B cell (primary cell): Measurements from ENCODE around the gene CCNDBP1. TPM values are rescaled to one million over a fixed set of nuclear protein-coding genes. Genes with fewer than 3 reads are reported as not detected.
"Not testable (repeated sequence)": the region's sequence is repeated elsewhere in the genome, so short reads cannot be mapped to it uniquely, and the experiment has no call there.

Experiments
- ATAC-seq: fragments of 200-7000 bp; cut with Tn5 transposase; one replicate; pipeline ENCODE4 v1.10.0; 2021; ENCODE audit warnings: low read depth, mild to moderate bottlenecking, moderate number of reproducible peaks, moderate library complexity
- CTCF ChIA-PET: fragments of 350-600 bp; sonication (Branson Sonifier 250); formaldehyde crosslinking; loops from one replicate; lab custom pipeline; 2021; ENCODE audit warnings: antibody characterized with exemption, inconsistent platforms; lab: Charles Lee
- POLR2A ChIA-PET: fragments of 350-600 bp; sonication (Branson Sonifier 250); formaldehyde crosslinking; loops from one replicate; lab custom pipeline; 2021; ENCODE audit warnings: antibody characterized with exemption; lab: Charles Lee
- DNase-seq: peaks from one replicate; pipeline ENCODE4 v3.0.0; 2013
- H2AFZ ChIP-seq: 2 replicates; pipeline ENCODE4 v1.6.1; 2012; ENCODE audit warnings: mild to moderate bottlenecking, low read depth, low read length; ENCODE audit not compliant: insufficient read depth, poor library complexity, severe bottlenecking
- H3K27ac ChIP-seq, 2 donors: 1 replicate in 1 of 2; 2 replicates in 1 of 2; pipeline ENCODE4 v1.5.1; 2012 to 2013; ENCODE audit warnings: low read length in 2 of 2, mild to moderate bottlenecking in 2 of 2, moderate library complexity in 1 of 2
- H3K27me3 ChIP-seq, 4 experiments: fragments of 200-600 bp in 1 of 4; sonication (generic) in 1 of 4; replicated peaks in 1 of 4; 1 replicate in 2 of 4; 2 replicates in 2 of 4; pipeline versions ENCODE4 v1.6.1 to v1.7.0; 2013 to 2016; ENCODE audit warnings: low read length in 3 of 4, mild to moderate bottlenecking in 2 of 4, mixed read lengths in 1 of 4, moderate library complexity in 1 of 4; ENCODE audit not compliant: insufficient read depth in 4 of 4, control insufficient read depth in 3 of 4; ENCODE audit errors: control extremely low read depth in 1 of 4
- H3K36me3 ChIP-seq, 2 experiments: replicated peaks in 1 of 2; 1 replicate in 1 of 2; 2 replicates in 1 of 2; pipeline versions ENCODE4 v1.6.1 to v1.7.1; 2013; ENCODE audit warnings: low read length in 1 of 2; ENCODE audit not compliant: insufficient read depth in 2 of 2, control insufficient read depth in 1 of 2; ENCODE audit errors: control extremely low read depth in 1 of 2, extremely low read depth in 1 of 2
- H3K4me1 ChIP-seq, 2 donors: fragments of 200-600 bp in 1 of 2; sonication (generic) in 1 of 2; 1 replicate in 1 of 2; 2 replicates in 1 of 2; pipeline versions ENCODE4 v1.5.1 to v1.6.1; 2013 to 2017; ENCODE audit warnings: low read length in 2 of 2; ENCODE audit not compliant: control insufficient read depth in 2 of 2, insufficient read depth in 2 of 2
- H3K4me2 ChIP-seq: replicated peaks from 2 replicates; pipeline ENCODE3; 2012; ENCODE audit warnings: mild to moderate bottlenecking, low read depth, low read length; ENCODE audit not compliant: poor library complexity, severe bottlenecking
- H3K4me3 ChIP-seq, 5 experiments: fragments of 200-600 bp in 1 of 5; sonication (generic) in 1 of 5; 1 replicate in 3 of 5; 2 replicates in 2 of 5; pipeline versions ENCODE4 v1.5.1 to v1.7.0; 2011 to 2016; ENCODE audit warnings: low read length in 4 of 5, mild to moderate bottlenecking in 4 of 5, low read depth in 2 of 5, control low read depth in 1 of 5, moderate library complexity in 1 of 5; ENCODE audit not compliant: insufficient read depth in 1 of 5; ENCODE audit errors: control extremely low read depth in 1 of 5, extremely low read depth in 1 of 5
- H3K79me2 ChIP-seq: fragments of 200-600 bp; sonication (generic); one replicate; pipeline ENCODE4 v1.6.0; 2016; ENCODE audit warnings: low read length; ENCODE audit not compliant: control insufficient read depth, insufficient read depth
- H3K9ac ChIP-seq: fragments of 200-600 bp; sonication (generic); 2 replicates; pipeline ENCODE4 v1.6.1; 2017; ENCODE audit warnings: mild to moderate bottlenecking, low read length, moderate library complexity
- H3K9me3 ChIP-seq, 3 donors: one replicate each; pipeline versions ENCODE4 v1.6.1 to v1.7.1; 2013; ENCODE audit warnings: low read length in 2 of 3; ENCODE audit not compliant: control insufficient read depth in 2 of 3, insufficient read depth in 1 of 3; ENCODE audit errors: control extremely low read depth in 1 of 3
- H4K20me1 ChIP-seq: 2 replicates; pipeline ENCODE4 v1.6.0; 2012; ENCODE audit warnings: mild to moderate bottlenecking, low read length; ENCODE audit not compliant: insufficient read depth, control insufficient read depth, poor library complexity, severe bottlenecking
- H3K27ac Mint-ChIP-seq: one replicate; pipeline ENCODE4 v1.8.0; 2021; ENCODE audit warnings: mixed read lengths
- H3K27me3 Mint-ChIP-seq: one replicate; pipeline ENCODE4 v1.8.0; 2021; ENCODE audit warnings: mixed read lengths
- H3K4me1 Mint-ChIP-seq: one replicate; pipeline ENCODE4 v1.8.0; 2021; ENCODE audit warnings: mixed read lengths
- H3K4me3 Mint-ChIP-seq: one replicate; pipeline ENCODE4 v1.8.0; 2021; ENCODE audit warnings: mixed read lengths
- H3K9me3 Mint-ChIP-seq: one replicate; pipeline ENCODE4 v1.8.0; 2022; ENCODE audit warnings: mixed read lengths; ENCODE audit not compliant: insufficient read depth
- CTCF ChIP-seq: fragments of 200-600 bp; IDR thresholded peaks from one replicate; pipeline ENCODE4 v1.8.0; 2022; ENCODE audit warnings: antibody characterized with exemption, mild to moderate bottlenecking
- EZH2 ChIP-seq: IDR thresholded peaks from 2 replicates; pipeline ENCODE4 v1.6.1; 2012; ENCODE audit warnings: borderline replicate concordance, low read depth, mild to moderate bottlenecking, moderate library complexity, low read length; ENCODE audit not compliant: insufficient read depth, poor library complexity, severe bottlenecking
- WGBS: methylation state at CpG from one replicate; pipeline ENCODE4 v1.1.5; 2013; ENCODE audit warnings: missing lambda C conversion rate; ENCODE audit not compliant: insufficient coverage; 5-methylcytosine and 5-hydroxymethylcytosine counted together
- intact Hi-C: fragments of 100-400 bp; cut with micrococcal nuclease; formaldehyde crosslinking; loops from one replicate; pipeline ENCODE4 v1.10.0; 2022
- polyA plus RNA-seq: library from polyadenylated mRNA; depleted of rRNA; stranded (reverse); fragments of >200 nt; gene quantifications from 2 replicates; pipeline ENCODE4 v1.2.3, GENCODE V29; 2012
- total RNA-seq, 2 donors: library from RNA; stranded (reverse); fragments of 120-200 nt in 1 of 2; gene quantifications; 1 replicate in 1 of 2; 2 replicates in 1 of 2; pipeline versions ENCODE4 v1.2.3 to v1.2.4, GENCODE V29; 2013 to 2022

CCNDBP1 gene
- total and polyA plus RNA-seq, 2 donors (not counting 1 experiment from before 2014, with no cell fraction given) = 111 to 113 TPM

- Histone ChIP-seq H3K36me3 (peaks cover 5 to 59% of the 10 kb centered on the region in 2 experiments), H3K9ac (no peak overlapping the region), H3K79me2 (no peaks in the 10 kb centered on the region), H3K4me2 (no peak overlapping the region), H4K20me1 (no peaks in the 10 kb centered on the region), H3K9me3 (no peaks in the 10 kb centered on the region), H3K27ac (no peak overlapping the region), H2AFZ (no peak overlapping the region), H3K27me3 (no peaks in the 10 kb centered on the region), H3K4me1 (no peaks in the 10 kb centered on the region), H3K4me3 (no peak overlapping the region)
- no peak for DNase-seq
- ChIA-PET POLR2A (no interaction called here), CTCF (no interaction called here)
- H3K9me3 Mint-ChIP-seq = no peaks in the 10 kb centered on the region
- intact Hi-C loops = no loop called here
- WGBS = no CpG with 5 or more reads among the region's 2 CpGs
- H3K27me3 Mint-ChIP-seq = no peaks in the 10 kb centered on the region
- TF ChIP-seq CTCF (no peak), EZH2 (no peak)
- ATAC-seq = no peak
- no peaks in the 10 kb centered on the region for H3K4me1 Mint-ChIP-seq
- no peak overlapping the region for H3K27ac Mint-ChIP-seq
- no peak overlapping the region for H3K4me3 Mint-ChIP-seq
Observed at GRCh38 chr15:43165801-43166325, 19.3 kb upstream of the CCNDBP1 start.

GRCh38 chr15:43167261-43167660 is 17.9 kb upstream of the CCNDBP1 start:
- ATAC-seq, H3K27ac Mint-ChIP-seq, H3K9me3 Mint-ChIP-seq, POLR2A ChIA-PET, H3K27me3 ChIP-seq, H3K4me1 ChIP-seq, H3K4me3 Mint-ChIP-seq, CTCF ChIA-PET, H3K9me3 ChIP-seq, H3K4me2 ChIP-seq, H3K27me3 Mint-ChIP-seq, H3K4me3 ChIP-seq, H3K27ac ChIP-seq, H3K4me1 Mint-ChIP-seq, H3K79me2 ChIP-seq, H4K20me1 ChIP-seq, intact Hi-C loops, H2AFZ ChIP-seq, DNase-seq, H3K9ac ChIP-seq: not testable (repeated sequence)
- WGBS = 94% methylated on average over 9 of the region's 28 CpGs
- peaks cover 3 to 55% of the 10 kb centered on the region in 2 experiments for H3K36me3 ChIP-seq
